Measurements from ENCODE around the gene ISY1.

DNA sequence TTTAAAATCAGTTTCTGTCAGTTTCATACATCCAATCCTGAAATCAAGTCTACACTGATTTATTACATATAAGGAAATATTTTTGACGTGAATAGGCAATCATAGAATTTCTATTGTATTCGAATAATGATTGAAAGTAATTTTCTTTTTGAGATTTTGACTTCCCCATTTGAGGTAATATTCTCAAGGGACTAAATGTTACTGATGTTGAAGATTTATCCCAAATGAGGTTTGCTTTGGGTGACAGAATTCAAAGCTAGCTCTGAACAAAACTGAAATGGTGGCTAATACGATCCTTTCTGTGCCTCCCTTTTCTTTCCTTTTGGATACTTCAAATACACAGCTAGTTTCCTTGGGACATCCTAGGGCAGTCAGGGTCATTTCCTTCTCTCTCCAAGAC lies 35.7 kb upstream of the ISY1 start:
- TF ChIP-seq, protein P1, sequence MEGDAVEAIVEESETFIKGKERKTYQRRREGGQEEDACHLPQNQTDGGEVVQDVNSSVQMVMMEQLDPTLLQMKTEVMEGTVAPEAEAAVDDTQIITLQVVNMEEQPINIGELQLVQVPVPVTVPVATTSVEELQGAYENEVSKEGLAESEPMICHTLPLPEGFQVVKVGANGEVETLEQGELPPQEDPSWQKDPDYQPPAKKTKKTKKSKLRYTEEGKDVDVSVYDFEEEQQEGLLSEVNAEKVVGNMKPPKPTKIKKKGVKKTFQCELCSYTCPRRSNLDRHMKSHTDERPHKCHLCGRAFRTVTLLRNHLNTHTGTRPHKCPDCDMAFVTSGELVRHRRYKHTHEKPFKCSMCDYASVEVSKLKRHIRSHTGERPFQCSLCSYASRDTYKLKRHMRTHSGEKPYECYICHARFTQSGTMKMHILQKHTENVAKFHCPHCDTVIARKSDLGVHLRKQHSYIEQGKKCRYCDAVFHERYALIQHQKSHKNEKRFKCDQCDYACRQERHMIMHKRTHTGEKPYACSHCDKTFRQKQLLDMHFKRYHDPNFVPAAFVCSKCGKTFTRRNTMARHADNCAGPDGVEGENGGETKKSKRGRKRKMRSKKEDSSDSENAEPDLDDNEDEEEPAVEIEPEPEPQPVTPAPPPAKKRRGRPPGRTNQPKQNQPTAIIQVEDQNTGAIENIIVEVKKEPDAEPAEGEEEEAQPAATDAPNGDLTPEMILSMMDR (IDR thresholded peaks at IDR 0.05): no peak
- TF ChIP-seq POLR2A (IDR thresholded peaks at IDR 0.05): no peak
- TF ChIP-seq POLR2AphosphoS5 (IDR thresholded peaks at IDR 0.05): no peak
- no peak for TF ChIP-seq EP300 (IDR thresholded peaks at IDR 0.05; ENCODE audit: low read depth)
